Hematopoietic multipotent progenitor cell treated with erythropoietin and hydrocortisone succinate and interleukin-3 and kit ligand, for 4 days (in vitro differentiated cells): ENCODE measurements around the gene SCGB1A1.
"Not testable (repeated sequence)": the region's sequence is repeated elsewhere in the genome, so short reads cannot be mapped to it uniquely, and the experiment has no call there.

Experiments
- DNase-seq: peaks from one replicate; pipeline ENCODE4 v3.0.0-alpha.2; 2015

Gene SCGB1A1

DNA sequence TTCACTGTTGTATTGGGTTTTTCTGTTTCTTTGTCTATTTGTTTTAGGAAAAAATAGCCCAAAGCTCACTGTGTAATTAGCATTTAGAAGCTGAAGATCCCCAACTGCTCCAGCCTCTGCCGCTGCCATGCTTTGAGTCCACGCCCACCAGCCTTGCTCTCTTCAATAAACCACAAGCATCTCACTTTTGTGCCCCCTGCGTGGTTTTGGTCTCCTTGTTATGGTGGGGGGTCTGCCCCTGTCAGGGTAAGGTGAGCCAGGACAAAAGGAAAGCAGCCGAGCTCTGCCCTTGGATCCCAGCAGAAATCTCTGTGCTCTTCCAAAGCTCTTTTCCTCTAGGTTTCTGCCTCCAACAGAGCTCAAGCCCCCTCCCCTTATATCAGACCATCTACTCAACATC, 4.2 kb downstream of the SCGB1A1 start:
- DNase-seq: no peak

DNA sequence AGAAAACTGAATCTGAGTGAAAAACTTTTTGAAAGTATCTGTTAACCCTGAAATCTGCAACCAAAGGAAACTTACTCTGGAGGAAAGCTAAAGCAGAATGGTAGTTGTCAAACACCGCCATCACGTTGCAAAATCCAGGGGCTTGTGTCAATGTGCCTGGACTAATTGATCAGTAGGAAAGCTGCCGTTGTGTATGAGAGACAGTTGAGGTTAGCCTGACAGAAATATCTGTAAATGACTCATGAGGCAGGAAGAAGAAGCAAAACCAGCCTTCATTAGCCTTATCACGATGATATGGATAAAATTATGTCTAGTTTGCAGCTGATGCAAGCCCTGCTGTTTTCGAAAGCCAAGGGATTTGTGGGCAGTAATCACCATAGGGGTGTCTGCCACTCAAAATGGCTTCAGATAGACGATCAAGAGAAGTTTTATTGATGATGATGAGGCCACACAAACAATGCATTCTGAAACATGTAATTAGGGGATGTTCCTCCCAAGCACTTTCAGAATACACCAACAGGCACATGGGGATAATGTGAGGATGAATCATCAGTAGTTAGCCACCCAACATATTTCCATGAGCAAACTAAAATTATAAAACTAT, 8.9 kb downstream of the SCGB1A1 start:
- peak; percentile 80 for DNase-seq

DNA sequence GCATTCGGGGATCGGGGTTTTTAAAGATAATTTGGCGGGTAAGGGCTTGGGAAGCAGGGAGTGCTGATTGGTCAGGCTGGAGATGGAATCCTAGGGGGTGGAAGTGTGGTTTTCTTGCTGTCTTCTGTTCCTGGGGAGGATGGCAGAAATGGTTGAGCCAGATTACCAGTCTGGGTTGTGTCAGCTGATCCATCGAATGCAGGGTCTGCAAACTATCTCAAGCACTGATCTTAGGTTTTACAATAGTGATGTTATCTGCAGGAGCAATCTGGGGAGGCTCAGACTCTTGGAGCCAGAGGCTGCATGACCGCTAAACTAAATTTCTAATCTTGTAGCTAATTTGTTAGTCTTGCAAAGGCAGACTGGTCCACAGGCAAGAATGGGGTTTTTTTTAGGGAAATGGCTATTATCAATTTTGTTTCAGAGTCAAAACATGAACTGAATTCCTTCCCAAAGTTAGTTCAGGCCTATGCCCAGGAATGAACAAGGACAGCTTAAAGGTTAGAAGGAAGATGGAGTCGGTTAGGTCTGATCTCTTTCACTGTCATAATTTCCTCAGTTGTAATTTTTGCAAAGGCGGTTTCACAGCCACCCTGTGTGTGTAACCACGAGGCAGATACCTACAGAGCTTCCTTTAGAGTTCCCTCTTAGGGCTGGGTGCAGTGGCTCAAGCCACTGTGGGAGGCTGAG, 10.2 kb downstream of the SCGB1A1 start:
- peak; percentile 68 for DNase-seq

DNA sequence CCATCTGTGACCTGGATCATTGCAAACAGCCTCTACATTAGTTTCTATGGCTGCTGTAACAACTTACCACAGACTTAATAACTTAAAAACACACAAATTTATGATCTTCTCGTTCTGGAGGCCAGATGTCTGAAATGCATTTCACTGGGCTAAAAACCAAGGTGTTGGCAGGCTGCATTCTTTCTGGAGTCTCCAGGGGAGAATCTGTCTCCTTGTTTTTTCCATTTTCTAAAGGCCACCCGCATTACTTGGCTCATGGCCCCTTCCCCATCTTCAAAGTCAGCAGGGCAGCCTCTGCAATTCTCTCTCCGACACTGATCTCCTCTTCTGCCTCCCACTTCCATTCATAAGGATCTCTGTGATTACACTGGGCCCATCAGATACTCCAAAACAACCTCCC, 11.6 kb downstream of the SCGB1A1 start:
- no peak for DNase-seq

DNA sequence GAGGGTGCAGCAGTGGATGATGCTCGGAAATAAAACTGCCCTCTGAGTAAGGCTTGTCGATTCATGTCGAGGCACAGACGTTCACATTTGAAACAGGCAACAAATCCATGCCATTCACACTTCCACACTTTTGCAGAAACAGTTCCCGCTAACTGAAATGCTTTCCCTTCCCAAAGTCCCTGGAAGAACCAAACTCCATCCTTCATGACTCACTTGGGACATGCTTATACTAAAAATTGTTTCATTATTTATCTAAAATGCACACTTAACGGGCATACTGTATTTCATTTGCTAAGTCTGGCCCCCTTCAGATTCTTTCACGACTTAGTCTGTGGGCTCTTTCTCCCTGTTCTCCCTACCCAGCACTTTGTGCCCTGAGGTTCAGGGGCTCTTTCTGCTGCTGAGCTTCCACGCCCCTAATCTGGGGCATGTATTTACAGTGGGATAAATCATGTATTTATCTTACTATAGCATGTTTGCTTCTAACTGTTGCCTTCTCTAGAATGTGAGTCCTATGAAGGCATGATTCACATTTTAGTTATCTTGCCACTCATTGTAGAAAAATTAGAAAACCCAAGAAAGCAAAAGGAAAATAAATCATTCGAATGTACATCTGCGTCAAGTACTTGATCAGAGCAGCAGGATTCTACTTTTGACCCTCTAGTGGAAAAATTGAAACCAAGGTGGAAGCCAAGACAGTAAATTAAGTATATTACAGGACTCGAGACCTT, 12.5 kb downstream of the SCGB1A1 start:
- no peak for DNase-seq

DNA sequence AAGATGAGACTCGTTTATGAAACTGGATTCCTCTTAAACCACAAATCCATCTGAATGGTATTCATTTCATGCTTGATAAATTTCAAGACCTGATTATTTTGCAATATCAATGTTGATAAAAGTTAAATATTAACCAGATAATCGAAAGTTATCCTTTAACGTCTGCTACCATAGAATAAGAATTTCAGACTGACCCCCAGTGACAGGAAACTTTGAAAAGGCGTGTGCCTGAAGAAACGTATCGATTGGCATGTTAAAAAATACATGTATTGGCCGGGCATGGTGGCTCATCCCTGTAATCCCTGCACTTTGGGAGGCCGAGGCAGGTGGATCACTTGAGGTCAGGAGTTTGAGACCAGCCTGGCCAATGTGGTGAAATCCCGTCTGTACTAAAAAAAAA, 13.9 kb downstream of the SCGB1A1 start:
- DNase-seq: no peak

DNA sequence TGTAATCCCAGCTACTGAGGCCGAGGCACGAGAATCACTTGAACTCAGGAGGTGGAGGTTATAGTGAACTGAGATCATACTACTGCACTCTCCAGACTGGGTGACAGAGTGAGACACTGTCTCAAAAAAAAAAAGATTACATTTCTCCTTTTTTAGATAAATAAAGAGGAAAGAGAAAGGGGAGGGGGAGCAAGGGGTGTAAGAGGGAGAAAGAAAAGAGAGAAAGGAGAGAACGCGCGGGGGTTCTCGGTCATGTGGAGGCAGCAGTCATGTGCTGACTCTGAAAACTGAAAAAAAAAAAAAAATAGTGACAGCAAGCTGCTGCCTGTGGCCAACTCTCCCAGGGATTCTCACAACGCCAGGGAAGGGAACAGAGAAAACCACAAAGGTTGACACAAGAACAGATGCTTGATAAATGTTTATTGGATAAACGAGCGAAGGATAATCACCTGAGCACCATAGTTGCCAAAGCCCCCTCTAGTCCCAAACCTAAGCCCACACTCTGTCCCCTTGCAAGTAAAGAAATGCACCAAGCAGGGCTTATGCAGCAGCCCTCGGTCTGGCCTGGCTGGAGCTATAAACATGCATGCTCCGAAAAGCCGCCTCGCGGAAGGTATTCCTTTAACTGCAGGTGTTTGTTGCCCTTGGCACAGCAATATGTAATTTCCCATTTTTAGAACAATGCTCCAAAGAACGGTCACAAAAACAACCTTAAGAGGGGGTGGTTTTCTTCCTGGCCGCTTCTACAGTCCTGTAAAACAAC, 14.5 kb downstream of the SCGB1A1 start:
- DNase-seq: peak; percentile 33

DNA sequence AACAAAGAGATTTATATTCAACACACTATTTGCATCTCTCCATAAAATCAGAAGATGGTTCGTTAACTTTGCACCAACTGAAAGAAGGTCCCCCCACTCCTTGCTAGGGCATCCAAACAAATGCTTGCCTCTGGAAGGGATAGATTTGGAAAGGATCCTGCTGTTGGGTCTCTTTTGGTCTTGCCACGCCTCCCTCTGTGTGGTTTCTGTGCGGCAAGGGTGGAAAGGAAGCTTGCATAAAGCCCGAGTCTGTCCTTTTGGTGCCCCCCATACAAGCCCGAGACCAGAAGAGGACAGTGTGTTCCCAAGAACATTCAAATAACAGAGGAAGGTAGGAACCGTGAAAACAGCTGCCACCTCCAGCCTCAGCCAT, 15.1 kb downstream of the SCGB1A1 start:
- peak; percentile 73 for DNase-seq

DNA sequence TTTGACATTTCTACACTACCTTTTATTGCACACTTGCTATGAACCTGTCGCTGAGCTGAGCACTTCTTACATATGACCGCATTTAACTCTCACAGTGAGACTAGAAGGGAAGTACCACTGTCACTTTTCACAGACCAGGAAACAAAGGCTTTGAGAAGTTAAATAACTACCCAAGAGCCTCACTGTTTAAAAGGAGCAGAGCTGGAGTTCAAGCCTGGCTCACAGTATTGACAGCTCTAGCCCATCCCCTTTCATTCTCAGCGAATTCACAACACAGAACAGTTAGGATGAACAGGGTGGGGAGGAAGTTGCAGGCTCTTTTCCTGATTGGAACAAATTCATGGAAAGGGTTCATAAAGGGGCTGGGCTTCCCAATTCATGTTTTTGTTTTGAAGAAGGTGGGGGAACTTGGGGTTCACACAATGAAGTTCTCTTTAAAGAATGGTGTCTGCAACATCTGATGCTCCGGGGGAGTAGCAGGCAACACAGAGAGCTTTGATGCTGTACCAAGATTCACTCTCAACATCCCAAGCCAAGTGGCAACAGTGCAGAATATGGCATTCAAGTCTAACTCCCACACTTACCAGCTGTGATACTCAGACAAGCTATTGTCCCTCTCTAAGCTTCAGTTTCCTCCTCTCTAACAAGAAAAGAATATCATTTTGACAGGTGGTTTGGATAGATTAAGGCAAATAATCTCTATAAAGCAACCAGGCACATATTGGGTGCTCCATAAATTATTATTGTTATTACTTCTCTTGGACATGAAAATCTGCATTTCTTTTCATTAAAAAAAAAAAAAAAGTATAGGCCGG, 17.2 kb downstream of the SCGB1A1 start:
- peak; percentile 61 for DNase-seq

DNA sequence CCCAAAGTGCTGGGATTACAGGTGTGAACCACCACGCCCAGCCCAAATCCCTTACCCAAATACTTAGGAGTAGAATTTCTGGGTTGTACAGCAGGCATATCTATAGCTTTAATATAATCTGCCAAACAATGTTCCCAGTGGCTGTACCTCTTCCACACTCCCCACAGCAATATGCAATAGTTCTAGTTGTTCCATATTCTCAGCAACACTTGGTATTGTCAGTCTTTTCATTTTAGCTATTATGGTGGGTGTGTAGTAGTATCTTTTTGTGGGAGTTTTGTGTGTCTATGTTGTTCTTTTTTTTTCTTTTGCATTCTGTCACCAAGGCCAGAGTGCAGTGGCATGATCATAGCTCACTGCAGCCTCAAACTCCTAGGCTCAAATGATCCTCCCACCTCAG, 18.8 kb downstream of the SCGB1A1 start:
- DNase-seq: no peak

DNA sequence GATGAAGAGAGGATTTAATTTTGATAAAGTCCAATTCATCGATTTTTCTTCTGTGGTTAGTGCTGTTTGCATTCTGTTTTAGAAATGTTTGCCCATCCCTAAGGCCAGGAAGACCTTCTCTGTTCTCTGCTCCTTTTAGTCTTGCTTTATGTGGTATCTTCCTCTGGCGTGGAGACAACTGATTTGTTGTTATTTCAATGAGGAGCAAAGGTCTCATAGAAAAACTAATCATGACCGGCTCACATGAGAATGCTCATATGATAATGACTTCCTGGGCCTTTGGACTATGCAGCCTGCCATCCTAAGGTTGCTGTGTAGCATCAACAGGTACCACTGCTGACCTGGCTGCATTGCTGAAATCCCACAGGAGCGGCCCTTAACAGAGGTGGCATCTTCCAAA, 19.8 kb downstream of the SCGB1A1 start:
- no peak for DNase-seq

DNA sequence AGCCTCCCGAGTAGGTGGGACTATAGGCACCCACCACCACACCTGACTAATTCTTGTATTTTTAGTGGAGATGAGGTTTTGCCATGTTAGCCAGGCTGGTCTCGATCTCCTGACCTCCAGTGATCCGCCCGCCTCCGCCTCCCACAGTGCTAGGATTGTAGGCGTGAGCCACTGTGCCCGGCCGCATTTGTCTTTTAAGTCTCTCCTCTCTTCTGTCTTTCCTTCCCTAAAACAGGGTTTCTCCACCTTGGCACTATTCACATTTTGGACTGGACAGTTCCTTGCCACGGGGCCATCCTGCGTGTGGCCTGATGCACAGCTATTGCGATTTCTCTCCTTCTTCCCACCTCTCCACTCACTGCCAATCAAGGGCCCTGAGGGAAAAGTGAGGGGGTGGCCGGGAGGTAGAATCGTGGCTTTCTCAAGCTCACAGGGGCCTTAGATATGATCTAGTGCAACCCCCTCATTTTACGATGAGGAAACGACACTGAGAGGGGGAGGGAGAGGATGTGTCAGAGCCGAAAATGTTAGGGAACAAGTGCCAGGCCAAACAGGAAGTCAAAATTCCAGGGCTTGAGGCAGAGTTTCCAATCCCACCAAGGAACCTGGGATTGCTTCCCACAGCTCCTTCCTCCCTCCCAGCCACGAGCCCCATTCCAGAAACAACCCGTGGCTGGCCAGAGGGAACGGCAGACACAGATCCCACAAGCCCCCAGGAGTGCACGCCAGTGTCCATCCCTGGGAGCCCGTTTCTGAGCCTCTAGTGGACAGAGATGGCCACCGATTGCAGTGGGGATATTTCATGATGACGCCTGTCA, 21.2 kb downstream of the SCGB1A1 start:
- no peak for DNase-seq

DNA sequence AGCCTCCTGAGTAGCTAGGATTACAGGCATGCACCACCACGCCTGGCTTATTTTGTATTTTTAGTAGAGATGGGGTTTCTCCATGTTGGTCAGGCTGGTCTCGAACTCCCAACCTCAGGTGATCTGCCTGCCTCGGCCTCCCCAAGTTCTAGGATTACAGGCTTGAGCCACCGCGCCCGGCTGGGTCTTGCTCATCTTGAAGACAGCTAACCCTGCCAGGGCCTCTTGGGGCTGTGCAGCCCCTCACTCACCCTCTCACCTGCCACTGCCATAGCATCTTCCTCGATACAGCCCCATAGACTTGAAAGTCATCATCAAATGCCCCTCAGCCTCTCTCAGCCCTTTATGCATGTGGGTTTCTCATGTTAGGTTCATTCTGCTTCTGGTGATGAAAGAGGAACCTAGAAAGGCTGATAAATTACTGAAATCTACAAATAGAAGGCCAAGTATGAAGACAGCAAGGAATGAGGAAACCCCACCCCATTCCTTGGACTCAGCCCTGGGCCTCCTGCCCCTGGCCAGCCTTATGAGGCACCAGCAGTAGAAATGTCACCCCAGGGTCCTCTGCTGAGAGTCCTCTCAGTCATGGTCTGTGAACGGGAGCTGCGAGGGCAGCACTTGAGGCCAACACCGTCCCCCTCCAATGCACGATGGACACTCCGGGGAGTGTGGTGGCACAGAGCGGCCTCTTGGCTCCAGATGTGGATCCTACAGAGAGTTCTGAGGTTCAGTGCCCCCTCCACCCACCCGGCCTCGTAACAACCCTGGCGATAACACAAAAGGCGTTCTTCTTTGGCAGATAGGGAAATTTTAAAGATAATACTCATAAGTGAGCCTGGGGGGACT, 24.8 kb downstream of the SCGB1A1 start:
- peak; percentile 61 for DNase-seq

DNA sequence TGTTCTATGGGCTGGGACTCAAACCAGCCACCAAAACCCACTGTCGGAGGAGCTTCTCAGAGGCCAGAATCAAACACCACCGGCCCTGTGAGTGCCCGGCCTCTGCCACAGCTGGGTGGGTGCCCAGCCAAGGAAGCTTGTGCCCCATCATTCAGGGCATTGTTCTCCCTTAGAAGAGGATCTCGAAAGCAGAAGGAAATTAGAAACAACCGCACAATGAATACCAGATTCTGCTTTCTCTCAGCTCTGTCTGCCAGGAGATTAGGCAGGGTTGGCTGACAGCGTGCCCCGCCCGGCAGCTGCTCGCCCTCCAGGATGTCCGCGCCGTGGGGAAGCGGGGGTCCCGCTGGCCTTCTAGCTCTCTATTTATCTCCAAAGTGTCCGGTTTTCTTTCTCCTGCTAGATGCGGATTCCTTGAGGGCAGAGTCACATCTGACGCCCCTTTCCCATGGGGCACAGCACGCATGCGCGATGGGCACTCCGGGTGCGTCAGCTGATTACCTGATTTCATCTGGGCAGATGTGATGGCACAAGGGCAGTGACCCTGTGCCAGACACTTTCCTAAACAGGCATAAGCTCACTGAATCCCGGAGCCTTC, 25.5 kb downstream of the SCGB1A1 start:
- DNase-seq: peak; percentile 84

DNA sequence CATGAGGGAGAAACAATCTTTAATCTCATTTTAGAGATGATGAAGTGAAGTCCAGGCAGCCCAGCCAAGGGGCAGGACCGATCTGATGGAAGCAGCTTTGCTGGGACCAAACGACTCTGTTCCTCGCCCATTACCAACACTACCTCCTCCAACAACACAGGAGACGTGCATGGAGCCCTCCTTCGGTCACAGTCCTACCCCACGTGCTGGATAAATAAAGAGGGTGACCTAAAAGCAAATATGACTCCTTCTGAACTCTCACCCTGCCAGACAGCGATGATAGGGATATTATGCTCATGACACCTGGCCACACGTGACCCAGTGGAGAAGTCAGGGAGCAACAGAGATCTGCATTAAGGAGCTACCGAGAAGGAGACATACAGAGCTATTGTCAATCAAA, 26.0 kb downstream of the SCGB1A1 start:
- no peak for DNase-seq

DNA sequence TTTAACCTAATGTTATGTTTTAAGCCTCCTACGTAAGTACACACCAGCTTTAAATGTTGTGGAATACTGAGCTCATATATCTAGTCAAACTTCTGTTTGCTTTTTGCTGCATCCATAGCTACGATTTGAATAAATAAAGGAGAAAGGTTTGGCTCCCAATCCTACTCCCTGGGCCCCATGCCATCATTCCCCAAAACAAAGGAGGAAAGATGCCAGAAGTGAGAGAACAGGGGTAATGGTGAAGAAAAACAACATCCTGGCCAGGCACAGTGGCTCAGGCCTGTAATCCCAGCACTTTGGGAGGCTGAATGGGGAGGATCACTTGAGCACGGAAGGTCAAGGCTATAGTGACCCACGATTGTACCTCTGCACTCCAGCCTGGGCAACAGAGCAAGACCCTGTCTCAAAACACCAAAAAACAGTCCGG, 26.5 kb downstream of the SCGB1A1 start:
- DNase-seq: no peak

DNA sequence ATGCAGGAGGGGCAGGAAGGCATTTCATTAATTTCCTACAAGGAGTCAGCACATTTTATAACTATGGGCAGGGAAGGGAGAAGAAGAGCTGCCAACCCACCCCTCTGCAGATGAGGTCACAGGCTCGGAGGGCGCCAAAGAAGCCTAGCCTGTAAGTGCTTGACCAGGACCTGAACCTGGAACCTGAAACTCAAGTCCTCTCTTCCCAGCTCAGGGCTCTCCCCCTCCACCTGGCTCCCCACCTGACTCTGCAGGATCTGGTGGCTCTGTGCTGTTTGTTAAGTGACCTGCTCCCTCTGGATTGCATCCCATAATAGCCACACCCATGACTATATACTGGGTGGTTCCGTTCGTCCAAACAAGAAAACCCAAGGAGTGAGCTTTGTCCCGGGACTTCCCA, 27.3 kb downstream of the SCGB1A1 start:
- DNase-seq: no peak

DNA sequence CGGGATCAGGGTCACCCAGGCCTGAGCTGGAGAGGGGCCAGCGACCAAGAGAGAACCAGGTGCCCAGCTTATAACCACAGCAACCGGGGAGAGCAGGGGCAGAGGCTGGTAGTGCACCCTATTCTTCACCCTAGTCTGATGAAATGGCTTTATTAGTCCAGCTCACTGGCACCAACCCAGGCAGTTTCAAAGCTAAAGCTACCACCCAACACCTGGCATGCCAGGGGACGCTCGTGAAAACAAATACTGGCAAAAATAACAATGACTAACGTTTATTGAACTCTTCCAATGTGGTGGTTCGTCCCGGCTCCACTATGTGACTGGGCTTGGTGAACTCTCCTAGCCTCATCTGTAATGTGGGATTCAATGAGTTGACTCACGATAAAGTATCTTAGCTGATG, 30.6 kb downstream of the SCGB1A1 start:
- no peak for DNase-seq

DNA sequence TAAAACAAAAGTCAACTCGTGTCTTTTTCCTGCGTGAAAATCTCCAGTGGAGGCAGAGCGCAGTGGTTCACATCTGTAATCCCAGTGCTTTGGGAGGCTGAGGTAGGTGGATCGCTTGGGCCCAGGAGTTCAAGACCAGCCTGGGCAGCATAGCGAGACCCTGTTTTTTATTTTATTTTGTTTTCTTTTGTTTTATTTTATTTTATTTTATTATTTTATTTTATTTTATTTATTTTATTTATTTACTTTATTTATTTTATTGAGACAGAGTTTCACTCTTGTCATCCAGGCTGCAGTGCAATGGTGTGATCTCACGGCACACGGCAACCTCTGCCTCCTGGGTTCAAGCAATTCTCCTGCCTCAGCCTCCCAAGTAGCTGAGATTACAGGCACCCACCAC, 31.1 kb downstream of the SCGB1A1 start:
- DNase-seq: not testable (repeated sequence)

DNA sequence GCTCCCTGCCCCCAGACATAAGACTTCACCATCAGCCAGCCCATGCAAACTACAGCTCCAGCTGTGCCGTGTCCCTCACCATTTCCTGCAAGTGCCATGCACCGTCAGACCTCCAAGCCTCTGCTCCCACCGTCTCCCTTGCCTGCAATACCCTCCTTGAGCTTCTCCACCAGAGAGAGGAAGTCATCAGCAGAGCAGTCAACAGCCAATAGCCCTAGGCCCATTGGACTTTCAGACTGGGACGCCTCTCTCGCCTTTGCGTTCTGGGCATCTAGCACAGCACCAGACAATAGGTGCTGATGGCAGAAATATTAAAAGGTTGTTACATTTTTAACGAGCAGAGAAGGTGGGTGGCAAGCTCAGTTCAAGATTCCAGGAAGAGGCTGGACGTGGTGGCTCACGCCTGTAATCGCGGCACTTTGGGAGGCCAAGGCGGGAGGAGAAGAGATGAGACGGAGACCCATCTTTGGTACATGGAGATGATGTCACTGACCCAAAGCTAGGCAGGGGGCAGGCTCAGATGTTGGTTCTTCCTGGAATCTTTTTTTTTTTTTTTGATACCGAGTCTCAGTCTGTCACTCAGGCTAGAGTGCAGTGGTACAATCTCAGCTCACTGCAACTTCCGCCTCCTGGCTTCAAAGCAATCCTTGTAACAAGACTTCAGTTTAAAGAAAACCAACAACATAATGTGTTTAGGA, 31.9 kb downstream of the SCGB1A1 start:
- no peak for DNase-seq
